SK-MEL-5 (cell line): Measurements from ENCODE around the gene ARID4B. TPM values are rescaled to one million over a fixed set of nuclear protein-coding genes. Genes with fewer than 3 reads are reported as not detected.
"Not testable (repeated sequence)": the region's sequence is repeated elsewhere in the genome, so short reads cannot be mapped to it uniquely, and the experiment has no call there.

Experiments used
- DNase-seq: peaks from one replicate; pipeline ENCODE4 v3.0.0-alpha.2; 2016; ENCODE audit warnings: low read depth, low spot score
- in situ Hi-C: cut with HindIII; loops from 2 replicates; pipeline ENCODE4 v1.10.0; 2016; ENCODE audit warnings: low sequenced_read_pairs, high pct_unique_total_duplicates, low pct_unique_long_range_greater_than_20kb
- total RNA-seq: library from RNA; depleted of rRNA; stranded (reverse); fragments of >200 nt; shearing (Covaris generic); gene quantifications from 2 replicates; pipeline ENCODE4 v1.2.3, GENCODE V29; 2014

ARID4B gene
- total RNA-seq, 1 experiment from 2014 or later = 13.8 TPM

- in situ Hi-C loops = no loop called here
- DNase-seq = no peak
Observed at GRCh38 chr1:235286667-235287066, 41.3 kb downstream of the ARID4B start.

- in situ Hi-C loops = no loop called here
- DNase-seq = no peak
Observed at GRCh38 chr1:235284231-235284769, 43.7 kb downstream of the ARID4B start.

- DNase-seq, in situ Hi-C loops: not testable (repeated sequence)
Observed at GRCh38 chr1:235283636-235284035, 44.3 kb downstream of the ARID4B start.

DNA sequence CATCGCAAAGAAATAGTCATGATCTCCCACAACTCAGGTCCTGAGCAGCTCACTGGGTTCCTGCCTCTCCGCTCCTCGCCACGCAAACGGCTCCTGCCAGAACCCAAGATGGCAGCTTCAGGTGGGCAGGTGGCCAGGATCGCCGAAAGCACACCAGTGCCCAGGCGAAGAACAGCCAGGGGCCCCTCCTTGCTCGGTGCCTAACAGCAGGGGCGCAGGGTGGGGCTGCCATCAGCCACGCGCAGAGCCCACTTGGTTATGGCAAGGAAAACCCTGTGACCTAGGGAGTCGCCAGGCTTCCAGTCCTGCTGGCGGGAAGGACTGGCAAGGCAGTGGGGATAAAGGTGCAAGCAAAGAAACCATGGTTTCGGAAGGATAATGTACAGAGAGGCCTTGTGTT, 47.5 kb downstream of the ARID4B start:
- in situ Hi-C loops = no loop called here
- no peak for DNase-seq

DNA sequence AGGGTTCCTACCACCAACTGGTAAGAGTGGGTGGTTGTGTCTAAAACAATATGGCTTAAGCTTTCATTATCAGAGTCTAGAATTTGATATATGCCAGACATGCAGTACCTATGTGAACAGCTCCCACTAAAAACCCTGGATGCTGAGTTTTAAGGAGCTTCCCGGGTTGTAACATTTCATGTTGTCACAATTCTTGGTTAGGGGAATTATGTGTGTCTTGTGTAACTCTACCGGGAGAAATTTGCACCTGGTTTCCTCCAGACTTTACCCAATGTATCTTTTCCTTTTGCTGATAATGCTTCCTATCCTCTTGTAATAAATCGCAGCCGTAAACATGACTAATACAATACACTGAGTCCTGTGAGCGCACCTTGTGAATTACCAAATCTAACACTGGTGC, 48.3 kb downstream of the ARID4B start:
- DNase-seq = no peak
- in situ Hi-C loops = no loop called here

GRCh38 chr1:235278915-235279292, 49.1 kb downstream of the ARID4B start:
- DNase-seq = no peak
- in situ Hi-C loops = no loop called here

GRCh38 chr1:235278233-235278914, 49.6 kb downstream of the ARID4B start:
- in situ Hi-C loops = no loop called here
- DNase-seq = no peak

DNA sequence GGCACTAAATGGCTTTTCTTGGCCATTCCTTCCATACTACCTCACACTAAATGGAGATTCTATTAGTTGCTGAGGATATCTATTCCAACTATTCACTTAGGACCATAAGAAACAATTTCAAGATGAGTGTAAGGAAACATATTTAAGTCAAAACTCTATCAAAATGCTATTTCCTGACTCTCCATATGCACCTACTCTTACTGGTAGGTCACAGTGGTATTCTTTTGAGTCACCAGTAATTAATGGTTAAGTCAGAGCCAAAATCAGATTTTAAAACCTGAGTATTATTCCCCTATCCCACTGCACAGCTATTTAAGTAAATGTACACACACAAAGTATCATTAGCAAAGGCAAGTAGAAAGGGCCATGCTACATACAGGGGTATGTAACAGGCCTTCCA, 50.3 kb downstream of the ARID4B start:
- in situ Hi-C loops = no loop called here
- DNase-seq = no peak

DNA sequence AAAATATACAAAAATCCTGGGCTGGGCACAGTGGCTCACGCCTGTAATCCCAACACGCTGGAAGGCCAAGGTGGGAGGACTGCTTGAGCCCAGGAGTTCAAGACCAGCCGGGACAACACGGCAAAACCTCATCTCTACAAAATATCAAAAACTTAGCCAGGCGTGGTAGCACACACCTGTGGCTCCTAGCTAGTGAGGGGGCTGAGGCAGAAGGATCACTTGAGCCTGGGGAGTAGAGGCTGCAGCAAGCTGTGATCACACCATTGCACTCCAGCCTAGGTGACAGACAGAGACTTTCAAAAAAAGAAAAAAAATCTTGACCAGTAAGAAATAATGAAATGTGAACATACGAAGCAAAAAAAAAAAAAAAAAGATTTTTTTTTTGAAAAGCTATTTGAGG, 52.1 kb downstream of the ARID4B start:
- in situ Hi-C loops = no loop called here
- DNase-seq = no peak

DNA sequence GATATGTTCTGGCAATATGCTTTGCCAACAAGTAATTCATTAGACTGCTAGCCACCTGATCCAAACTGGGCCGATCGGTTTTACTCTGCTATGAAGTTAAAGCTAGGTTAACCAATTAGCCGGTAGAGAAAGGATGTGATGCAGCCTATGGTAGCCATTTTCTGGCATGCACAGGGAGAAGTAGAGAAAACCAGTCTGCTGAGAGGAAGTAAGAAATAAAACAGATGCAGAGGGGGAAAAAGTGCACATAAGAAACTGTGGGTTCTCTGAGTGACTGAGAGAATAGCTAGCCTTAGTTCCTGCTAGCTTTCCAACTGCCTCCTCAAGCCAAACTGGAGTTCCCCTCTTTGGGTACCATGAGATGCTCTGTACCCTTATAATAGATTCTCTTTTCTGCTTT, 52.8 kb downstream of the ARID4B start:
- in situ Hi-C loops = no loop called here
- no peak for DNase-seq

DNA sequence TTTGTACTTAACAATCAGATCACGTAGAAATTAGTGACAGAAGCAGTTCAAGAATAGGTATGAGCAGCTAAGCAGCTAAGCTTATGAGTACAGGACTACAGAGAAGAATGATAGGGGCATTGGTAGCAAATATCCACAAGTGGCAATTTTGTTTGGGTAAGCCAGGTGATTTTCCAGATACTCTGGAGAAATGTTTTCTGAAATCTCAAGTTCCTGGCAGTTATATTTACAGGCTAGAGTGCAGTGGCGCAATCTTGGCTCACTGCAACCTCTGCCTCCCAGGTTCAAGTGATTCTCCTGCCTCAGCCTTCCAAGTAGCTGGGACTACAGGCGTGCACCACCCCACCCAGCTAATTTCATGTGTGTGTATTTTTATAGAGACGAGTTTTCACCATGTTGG, 55.1 kb downstream of the ARID4B start:
- no peak for DNase-seq
- in situ Hi-C loops = no loop called here

DNA sequence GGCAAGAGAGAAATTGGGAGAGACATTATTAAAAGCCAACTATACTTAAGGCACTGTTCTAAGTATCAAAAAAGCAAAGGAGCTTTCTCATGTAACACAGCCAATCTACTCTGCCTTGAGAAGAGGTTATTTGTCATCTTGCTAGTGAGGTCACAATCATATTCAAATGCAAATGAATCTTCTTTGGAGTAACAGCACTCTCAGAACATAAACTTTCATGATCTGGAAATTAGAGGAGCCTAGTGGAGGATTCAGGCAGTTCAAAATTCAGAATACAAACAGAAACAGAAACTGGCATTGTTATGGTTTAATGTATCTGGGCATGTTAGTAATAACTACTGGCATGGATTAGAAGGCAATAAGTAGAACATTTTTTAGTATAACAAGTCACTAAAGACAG, 57.4 kb downstream of the ARID4B start:
- DNase-seq = no peak
- in situ Hi-C loops = no loop called here

DNA sequence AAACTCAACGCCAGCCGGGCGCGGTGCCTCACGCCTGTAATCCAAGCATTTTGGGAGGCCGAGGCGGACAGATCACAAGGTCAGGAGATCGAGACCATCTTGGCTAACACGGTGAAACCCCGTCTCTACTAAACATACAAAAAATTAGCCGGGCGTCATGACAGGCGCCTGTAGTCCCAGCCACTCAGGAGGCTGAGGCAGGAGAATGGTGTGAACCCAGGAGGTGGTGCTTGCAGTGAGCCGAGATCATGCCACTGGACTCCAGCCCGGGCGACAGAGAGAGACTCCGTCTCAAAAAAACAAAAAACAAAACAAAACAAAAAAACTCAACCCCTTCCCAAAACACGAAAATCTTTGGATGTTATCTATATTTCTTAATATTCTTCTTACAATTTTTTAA, 58.0 kb downstream of the ARID4B start:
- in situ Hi-C loops, DNase-seq: not testable (repeated sequence)

- no peak for DNase-seq
- in situ Hi-C loops = no loop called here
Observed at GRCh38 chr1:235268379-235269125, 59.4 kb downstream of the ARID4B start.

DNA sequence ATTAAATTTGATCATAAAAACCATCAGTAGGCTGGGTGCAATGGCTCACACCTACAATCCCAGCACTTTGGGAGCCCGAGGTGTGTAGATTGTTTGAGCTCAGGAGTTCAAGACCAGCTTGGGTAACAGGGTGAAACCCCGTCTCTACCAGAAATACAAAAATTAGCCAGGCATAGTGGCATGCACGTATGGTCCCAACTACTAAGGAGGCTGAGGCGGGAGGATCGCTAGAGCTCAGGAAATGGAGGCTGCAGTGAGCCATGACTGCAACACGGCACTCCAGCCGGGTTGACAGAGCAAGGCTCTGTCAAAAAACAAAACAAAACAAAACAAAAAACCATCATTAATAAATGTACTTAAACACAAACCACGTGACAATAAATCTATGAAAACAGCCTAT, 61.0 kb downstream of the ARID4B start:
- no peak for DNase-seq
- in situ Hi-C loops = no loop called here

- in situ Hi-C loops = no loop called here
- DNase-seq = no peak
Observed at GRCh38 chr1:235266325-235266724, 61.7 kb downstream of the ARID4B start.

DNA sequence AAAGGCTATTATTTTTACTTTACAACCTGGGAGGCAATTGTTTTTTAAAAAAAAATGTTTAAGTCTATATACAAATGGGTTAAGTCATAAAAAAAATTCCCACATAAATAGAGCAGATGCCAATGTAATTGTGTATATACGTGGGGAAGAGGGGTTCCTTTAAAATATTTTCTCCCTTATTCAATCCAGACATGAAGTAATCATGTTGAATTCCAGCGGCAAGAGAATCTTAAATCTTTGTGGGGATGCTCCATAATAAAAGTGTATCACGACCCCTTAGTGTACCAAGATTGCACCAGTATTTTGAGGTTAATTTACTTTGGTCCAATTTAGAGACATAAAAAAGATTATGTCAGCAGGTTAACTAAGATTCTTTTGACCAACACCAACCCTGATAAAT, 62.1 kb downstream of the ARID4B start:
- in situ Hi-C loops = no loop called here

DNA sequence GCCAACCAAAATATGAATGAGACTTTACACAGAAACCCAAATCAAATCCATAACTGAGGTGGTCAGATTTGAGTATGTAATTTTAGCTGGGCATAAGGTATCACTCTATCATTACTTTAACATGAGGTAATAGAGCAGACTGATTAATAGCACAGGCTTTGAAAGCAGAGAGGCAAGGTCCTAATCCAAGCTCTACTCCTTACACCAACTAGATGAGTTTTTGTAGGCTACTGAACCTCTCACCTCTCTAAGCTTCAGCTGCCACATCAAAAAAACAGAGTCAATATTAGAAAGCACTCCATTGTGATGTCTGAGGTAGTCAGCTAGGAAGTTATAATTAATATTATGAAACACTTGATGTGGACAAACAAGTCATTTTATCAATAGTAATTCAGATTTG, 63.7 kb downstream of the ARID4B start:
- in situ Hi-C loops = no loop called here

More for the DNA sequence above, 62.1 kb downstream of the ARID4B start:
- no peak for DNase-seq

DNA sequence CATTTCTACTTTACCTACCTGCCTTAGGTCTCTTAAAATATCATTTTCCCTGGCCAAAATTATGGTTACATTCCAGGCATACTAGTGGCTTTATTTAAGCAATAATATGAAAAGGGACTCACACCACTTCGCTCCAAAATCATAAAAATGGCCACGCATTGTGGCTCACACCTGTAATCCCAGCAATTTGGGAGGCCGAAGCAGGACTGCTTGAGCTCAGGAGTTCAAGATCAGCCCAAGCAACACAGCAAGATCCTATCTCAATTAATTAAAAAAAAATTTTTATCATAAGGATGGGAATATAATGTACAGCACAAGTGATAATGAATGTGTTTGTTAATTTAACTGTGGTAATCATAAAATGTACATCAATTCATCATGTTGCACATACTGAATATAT, 65.4 kb downstream of the ARID4B start:
- in situ Hi-C loops = no loop called here
- DNase-seq = no peak

More for the DNA sequence above, 63.7 kb downstream of the ARID4B start:
- no peak for DNase-seq
